ENCODE data around the gene CADPS2.

Gene CADPS2

DNA sequence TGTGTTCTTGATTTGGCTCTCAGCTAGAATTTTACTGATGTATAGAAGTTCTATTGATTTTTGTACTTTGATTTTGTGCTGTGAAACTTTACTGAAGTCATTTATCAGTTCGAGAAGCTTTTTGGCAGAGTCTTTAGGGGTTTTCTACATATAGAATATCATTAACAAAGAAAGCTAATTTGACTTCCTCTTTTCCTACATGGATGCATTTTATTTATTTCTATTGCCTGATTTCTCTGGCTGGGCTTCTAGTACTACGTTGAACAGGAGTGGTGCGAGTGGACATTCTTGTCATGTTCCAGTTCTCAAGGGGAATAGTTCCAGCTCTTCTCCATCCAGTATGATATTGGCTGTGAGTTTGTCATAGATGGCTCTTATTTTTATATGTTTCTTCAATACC, 252.8 kb downstream of the CADPS2 start:
- TF ChIP-seq TCF12 (IDR thresholded peaks at IDR 0.05; ENCODE audit: low read depth): no peak
- TF ChIP-seq TAF1 (IDR thresholded peaks at IDR 0.05; ENCODE audit: low read depth): no peak
- TF ChIP-seq, protein P1, sequence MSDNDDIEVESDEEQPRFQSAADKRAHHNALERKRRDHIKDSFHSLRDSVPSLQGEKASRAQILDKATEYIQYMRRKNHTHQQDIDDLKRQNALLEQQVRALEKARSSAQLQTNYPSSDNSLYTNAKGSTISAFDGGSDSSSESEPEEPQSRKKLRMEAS (IDR thresholded peaks at IDR 0.05): no peak
- TF ChIP-seq NFIC (IDR thresholded peaks at IDR 0.05): no peak
- TF ChIP-seq CEBPB (IDR thresholded peaks at IDR 0.05): no peak
- TF ChIP-seq RAD21 (IDR thresholded peaks at IDR 0.05; ENCODE audit: low read depth): no peak
- TF ChIP-seq, protein P2, sequence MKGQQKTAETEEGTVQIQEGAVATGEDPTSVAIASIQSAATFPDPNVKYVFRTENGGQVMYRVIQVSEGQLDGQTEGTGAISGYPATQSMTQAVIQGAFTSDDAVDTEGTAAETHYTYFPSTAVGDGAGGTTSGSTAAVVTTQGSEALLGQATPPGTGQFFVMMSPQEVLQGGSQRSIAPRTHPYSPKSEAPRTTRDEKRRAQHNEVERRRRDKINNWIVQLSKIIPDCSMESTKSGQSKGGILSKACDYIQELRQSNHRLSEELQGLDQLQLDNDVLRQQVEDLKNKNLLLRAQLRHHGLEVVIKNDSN (IDR thresholded peaks at IDR 0.05): no peak
- no peak for TF ChIP-seq FOXM1 (IDR thresholded peaks at IDR 0.05; ENCODE audit: borderline replicate concordance, low read depth)
- TF ChIP-seq YY1 (IDR thresholded peaks at IDR 0.05; ENCODE audit: low read depth): no peak
- no peak for TF ChIP-seq CREB1 (IDR thresholded peaks at IDR 0.05; ENCODE audit: low read depth)
- TF ChIP-seq TEAD4 (IDR thresholded peaks at IDR 0.05): no peak
- no peak for TF ChIP-seq EP300 (IDR thresholded peaks at IDR 0.05; ENCODE audit: borderline replicate concordance)
- no peak for TF ChIP-seq EGR1 (IDR thresholded peaks at IDR 0.05)
- no peak for TF ChIP-seq ZBTB7A (IDR thresholded peaks at IDR 0.05; ENCODE audit: low read depth)
- TF ChIP-seq, protein P3, sequence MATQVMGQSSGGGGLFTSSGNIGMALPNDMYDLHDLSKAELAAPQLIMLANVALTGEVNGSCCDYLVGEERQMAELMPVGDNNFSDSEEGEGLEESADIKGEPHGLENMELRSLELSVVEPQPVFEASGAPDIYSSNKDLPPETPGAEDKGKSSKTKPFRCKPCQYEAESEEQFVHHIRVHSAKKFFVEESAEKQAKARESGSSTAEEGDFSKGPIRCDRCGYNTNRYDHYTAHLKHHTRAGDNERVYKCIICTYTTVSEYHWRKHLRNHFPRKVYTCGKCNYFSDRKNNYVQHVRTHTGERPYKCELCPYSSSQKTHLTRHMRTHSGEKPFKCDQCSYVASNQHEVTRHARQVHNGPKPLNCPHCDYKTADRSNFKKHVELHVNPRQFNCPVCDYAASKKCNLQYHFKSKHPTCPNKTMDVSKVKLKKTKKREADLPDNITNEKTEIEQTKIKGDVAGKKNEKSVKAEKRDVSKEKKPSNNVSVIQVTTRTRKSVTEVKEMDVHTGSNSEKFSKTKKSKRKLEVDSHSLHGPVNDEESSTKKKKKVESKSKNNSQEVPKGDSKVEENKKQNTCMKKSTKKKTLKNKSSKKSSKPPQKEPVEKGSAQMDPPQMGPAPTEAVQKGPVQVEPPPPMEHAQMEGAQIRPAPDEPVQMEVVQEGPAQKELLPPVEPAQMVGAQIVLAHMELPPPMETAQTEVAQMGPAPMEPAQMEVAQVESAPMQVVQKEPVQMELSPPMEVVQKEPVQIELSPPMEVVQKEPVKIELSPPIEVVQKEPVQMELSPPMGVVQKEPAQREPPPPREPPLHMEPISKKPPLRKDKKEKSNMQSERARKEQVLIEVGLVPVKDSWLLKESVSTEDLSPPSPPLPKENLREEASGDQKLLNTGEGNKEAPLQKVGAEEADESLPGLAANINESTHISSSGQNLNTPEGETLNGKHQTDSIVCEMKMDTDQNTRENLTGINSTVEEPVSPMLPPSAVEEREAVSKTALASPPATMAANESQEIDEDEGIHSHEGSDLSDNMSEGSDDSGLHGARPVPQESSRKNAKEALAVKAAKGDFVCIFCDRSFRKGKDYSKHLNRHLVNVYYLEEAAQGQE (IDR thresholded peaks at IDR 0.05; ENCODE audit: low read depth): no peak

DNA sequence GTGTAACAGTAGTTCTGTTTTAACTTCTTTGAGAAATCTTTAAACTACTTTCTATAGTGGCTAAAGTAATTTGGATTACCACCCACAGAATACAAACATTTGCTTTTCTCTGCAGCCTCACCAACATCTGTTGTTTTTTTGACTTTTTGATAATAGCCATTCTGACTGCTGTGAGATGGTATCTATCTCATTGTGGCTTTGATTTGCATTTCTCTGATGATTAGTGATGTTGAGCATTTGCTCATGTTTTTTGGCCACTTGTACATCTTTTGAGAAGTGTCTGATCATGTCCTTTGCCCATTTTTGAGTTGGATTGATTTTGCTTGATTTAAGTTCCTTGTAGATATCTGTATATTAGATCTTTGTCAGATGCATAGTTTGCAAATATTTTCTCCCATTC, 254.0 kb downstream of the CADPS2 start:
- TF ChIP-seq TAF1 (IDR thresholded peaks at IDR 0.05; ENCODE audit: low read depth): no peak
- TF ChIP-seq, protein P3 (IDR thresholded peaks at IDR 0.05; ENCODE audit: low read depth): no peak
- TF ChIP-seq YY1 (IDR thresholded peaks at IDR 0.05; ENCODE audit: low read depth): no peak
- TF ChIP-seq FOXM1 (IDR thresholded peaks at IDR 0.05; ENCODE audit: borderline replicate concordance, low read depth): no peak
- TF ChIP-seq EP300 (IDR thresholded peaks at IDR 0.05; ENCODE audit: borderline replicate concordance): no peak
- TF ChIP-seq, protein P2 (IDR thresholded peaks at IDR 0.05): no peak
- no peak for TF ChIP-seq NFIC (IDR thresholded peaks at IDR 0.05)
- no peak for TF ChIP-seq CEBPB (IDR thresholded peaks at IDR 0.05)
- TF ChIP-seq CREB1 (IDR thresholded peaks at IDR 0.05; ENCODE audit: low read depth): no peak
- TF ChIP-seq EGR1 (IDR thresholded peaks at IDR 0.05): no peak
- no peak for TF ChIP-seq RAD21 (IDR thresholded peaks at IDR 0.05; ENCODE audit: low read depth)
- TF ChIP-seq TCF12 (IDR thresholded peaks at IDR 0.05; ENCODE audit: low read depth): no peak
- TF ChIP-seq ZBTB7A (IDR thresholded peaks at IDR 0.05; ENCODE audit: low read depth): no peak
- TF ChIP-seq, protein P1 (IDR thresholded peaks at IDR 0.05): no peak
- no peak for TF ChIP-seq TEAD4 (IDR thresholded peaks at IDR 0.05)

DNA sequence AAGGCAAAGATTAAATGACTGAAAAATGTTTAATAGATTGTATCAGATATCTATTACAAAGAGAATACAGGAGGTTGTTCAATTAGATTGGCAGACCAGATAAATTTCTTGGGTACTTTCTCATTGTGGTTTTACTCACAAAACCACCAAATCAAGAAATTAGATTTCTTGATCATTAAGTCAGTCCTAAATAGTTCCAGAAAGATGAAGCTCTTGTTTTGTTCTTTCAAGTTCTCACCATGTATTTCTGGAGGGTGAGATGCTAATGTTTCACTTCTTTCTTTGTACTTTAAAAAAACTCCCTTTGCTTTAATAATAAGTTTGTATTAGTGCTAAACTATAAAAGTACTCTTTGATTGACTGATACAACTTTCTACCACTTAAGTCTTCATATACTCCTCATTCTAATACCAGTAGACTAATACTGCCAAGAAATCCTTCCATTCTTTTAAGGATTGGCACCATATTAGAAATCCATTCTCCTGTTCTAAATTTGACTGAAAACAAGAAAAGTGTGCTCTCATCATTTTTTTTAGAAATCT, 256.8 kb downstream of the CADPS2 start:
- TF ChIP-seq TEAD4 (IDR thresholded peaks at IDR 0.05) (no peak), EGR1 (IDR thresholded peaks at IDR 0.05) (no peak)
- TF ChIP-seq, protein P2 (IDR thresholded peaks at IDR 0.05): no peak

DNA sequence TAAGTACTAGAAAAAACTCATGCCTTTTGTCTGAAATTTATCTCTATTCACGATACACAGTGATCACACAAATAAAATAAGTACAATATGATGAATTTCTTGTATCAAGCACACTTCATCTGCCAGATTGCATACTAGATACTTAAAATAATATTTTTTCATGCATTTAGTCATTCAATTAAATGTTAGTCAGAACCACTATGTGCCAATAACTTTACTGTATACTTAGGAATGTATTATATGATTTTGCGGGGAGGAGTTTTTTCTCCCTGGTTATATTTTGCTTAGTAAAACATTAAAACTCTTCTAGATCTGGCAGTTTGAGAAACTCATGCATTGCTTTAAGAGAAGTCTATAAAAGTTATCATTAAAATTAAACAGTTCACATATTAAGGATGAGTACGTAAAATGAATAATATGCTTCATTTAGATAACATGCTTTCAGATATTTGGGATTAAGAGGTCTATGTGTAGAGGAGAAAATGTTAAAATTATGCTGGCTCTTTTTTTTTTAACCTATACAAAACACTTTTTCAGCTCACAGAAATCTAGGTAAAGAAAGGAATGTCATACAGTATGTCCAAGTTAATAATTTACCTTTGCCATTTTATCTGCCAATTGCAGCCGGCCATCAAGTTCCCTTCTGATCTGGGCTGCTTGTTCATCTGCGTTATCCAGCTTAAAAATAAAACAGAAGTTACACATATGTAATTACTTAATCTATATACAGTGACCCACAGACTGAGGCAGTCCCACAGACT, 257.4 kb downstream of the CADPS2 start:
- TF ChIP-seq, protein P2 (IDR thresholded peaks at IDR 0.05): no peak

DNA sequence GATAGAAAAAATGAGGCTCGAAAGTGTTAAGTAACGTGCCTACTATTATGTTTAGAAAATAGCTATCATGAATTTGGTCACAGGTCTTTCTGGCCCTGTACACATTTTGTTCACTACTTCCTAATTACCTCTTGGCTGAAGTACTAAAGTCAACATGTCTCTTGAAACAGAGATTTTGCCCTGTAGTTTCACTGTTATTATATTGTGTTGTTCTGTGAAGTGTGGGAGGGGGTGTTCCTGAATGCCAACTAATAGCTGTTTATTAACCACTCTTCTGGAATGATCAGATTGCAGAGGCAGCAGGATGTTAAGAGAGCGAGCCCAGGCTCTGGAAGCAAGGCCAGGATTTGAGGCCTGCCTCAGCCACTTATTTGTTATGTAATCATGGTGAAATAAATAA, 259.5 kb downstream of the CADPS2 start:
- no peak for TF ChIP-seq FOXM1 (IDR thresholded peaks at IDR 0.05; ENCODE audit: borderline replicate concordance, low read depth)
- TF ChIP-seq, protein P2 (IDR thresholded peaks at IDR 0.05): no peak
- no peak for TF ChIP-seq TCF12 (IDR thresholded peaks at IDR 0.05; ENCODE audit: low read depth)
- no peak for TF ChIP-seq YY1 (IDR thresholded peaks at IDR 0.05; ENCODE audit: low read depth)
- TF ChIP-seq RAD21 (IDR thresholded peaks at IDR 0.05; ENCODE audit: low read depth): no peak
- TF ChIP-seq, protein P1 (IDR thresholded peaks at IDR 0.05): no peak
- TF ChIP-seq, protein P3 (IDR thresholded peaks at IDR 0.05; ENCODE audit: low read depth): no peak
- TF ChIP-seq NFIC (IDR thresholded peaks at IDR 0.05): no peak
- TF ChIP-seq CEBPB (IDR thresholded peaks at IDR 0.05): no peak
- no peak for TF ChIP-seq TEAD4 (IDR thresholded peaks at IDR 0.05)
- TF ChIP-seq CREB1 (IDR thresholded peaks at IDR 0.05; ENCODE audit: low read depth): no peak
- no peak for TF ChIP-seq EP300 (IDR thresholded peaks at IDR 0.05; ENCODE audit: borderline replicate concordance)
- no peak for TF ChIP-seq TAF1 (IDR thresholded peaks at IDR 0.05; ENCODE audit: low read depth)
- TF ChIP-seq EGR1 (IDR thresholded peaks at IDR 0.05): no peak
- no peak for TF ChIP-seq ZBTB7A (IDR thresholded peaks at IDR 0.05; ENCODE audit: low read depth)
